ENCODE measurements around the gene HOXA9.

DNA sequence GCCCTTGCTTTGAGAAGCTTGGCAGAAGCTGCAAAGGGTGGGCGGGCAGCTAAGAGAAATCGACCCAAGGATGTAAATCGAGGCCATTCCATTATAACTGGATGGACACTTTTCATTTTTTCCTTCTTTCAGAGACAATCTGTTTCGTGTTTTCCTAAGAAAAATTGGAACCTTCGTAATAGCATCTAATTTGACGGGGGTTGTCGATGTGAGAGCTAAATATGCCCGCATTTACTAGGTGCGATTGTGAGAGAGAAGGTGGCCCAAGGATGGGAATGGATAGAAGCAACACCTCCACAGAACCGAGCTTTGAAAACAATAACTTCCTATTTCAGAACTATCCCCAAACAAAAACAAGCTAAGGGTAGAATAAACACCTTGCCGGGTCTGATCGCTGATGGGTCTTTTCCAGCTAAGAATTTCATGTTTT, 33.9 kb downstream of the HOXA9 start:
- TF ChIP-seq, protein P1, sequence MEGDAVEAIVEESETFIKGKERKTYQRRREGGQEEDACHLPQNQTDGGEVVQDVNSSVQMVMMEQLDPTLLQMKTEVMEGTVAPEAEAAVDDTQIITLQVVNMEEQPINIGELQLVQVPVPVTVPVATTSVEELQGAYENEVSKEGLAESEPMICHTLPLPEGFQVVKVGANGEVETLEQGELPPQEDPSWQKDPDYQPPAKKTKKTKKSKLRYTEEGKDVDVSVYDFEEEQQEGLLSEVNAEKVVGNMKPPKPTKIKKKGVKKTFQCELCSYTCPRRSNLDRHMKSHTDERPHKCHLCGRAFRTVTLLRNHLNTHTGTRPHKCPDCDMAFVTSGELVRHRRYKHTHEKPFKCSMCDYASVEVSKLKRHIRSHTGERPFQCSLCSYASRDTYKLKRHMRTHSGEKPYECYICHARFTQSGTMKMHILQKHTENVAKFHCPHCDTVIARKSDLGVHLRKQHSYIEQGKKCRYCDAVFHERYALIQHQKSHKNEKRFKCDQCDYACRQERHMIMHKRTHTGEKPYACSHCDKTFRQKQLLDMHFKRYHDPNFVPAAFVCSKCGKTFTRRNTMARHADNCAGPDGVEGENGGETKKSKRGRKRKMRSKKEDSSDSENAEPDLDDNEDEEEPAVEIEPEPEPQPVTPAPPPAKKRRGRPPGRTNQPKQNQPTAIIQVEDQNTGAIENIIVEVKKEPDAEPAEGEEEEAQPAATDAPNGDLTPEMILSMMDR (IDR thresholded peaks at IDR 0.05 in 8 of 11, conservative IDR thresholded peaks at IDR 0.05 in 3 of 11): no peak
- no peak for TF ChIP-seq POLR2A (IDR thresholded peaks at IDR 0.05)
